Measurements from ENCODE around the gene TMEM191C. TPM values are rescaled to one million over a fixed set of nuclear protein-coding genes. Genes with fewer than 3 reads are reported as not detected.
"Not testable (repeated sequence)": the region's sequence is repeated elsewhere in the genome, so short reads cannot be mapped to it uniquely, and the experiment has no call there.

Gene TMEM191C
- total RNA-seq, 1 donor from 2014 or later, result not detected

DNA sequence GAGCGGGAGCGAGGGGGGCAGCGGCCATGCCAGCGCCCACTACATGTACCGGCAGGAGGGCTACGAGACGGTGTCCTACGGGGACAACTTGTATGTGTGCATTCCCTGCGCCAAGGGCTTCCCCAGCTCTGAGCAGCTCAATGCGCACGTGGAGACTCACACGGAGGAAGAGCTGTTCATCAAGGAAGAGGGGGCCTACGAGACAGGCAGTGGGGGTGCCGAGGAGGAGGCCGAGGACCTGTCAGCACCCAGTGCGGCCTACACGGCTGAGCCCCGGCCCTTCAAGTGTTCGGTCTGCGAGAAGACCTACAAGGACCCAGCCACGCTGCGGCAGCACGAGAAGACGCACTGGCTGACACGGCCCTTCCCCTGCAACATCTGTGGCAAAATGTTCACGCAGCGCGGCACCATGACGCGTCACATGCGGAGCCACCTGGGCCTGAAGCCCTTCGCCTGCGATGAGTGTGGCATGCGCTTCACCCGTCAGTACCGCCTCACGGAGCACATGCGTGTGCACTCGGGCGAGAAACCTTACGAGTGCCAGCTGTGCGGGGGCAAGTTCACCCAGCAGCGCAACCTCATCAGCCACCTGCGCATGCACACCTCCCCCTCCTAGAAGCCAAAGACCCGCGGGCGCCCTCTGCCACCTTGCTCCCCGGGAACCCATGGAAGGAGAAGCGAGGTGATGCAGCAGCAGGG is 20.9 kb upstream of the TMEM191C start:
- DNase-seq, result no peak

DNA sequence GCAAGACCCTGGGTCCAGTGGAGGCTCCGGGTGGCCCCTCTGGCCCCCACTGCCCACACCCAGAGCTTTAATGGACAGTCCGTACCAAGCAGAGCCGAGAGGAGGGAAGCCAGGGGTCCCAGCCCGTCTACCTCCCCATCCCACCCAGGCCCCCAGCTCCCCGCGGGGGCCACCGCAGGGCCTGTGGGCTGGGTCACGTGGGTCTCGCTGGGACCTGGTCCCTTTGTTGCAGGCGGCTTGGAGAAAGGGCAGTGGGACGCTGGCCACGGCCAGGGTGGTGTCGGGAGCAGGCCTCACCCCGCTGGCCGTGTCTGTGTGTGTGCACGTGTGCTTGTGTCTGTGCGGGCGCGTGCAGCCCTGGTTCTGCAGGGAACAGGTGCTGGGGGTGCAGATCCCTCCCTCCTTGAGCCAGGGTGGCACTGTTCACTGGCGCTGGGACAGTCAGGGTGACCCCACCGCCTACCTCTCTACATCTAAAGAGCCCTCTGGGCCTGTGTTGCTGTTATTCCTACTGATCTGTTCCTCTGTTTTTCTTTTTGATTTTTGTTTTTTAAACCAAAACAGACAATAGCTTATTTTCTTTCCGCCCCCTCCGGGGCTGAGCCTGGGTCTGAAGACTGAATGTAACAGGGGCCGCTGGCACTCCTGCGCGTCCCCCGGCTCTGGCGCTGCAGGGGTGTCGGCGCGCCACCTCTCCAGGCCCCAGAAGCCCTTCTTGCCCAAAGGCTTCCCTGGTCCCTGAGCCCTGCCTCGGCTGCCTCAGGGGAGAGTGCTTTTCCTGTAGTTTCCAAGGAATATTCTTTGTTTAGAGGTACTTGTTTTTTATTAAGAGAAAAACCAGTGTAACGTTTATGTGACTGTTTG is 20.1 kb upstream of the TMEM191C start:
- DNase-seq, result no peak

GRCh38 chr22:21447694-21448402 is 19.3 kb upstream of the TMEM191C start:
- no peak for DNase-seq

GRCh38 chr22:21448627-21449416 is 18.4 kb upstream of the TMEM191C start:
- no peak for DNase-seq

DNA sequence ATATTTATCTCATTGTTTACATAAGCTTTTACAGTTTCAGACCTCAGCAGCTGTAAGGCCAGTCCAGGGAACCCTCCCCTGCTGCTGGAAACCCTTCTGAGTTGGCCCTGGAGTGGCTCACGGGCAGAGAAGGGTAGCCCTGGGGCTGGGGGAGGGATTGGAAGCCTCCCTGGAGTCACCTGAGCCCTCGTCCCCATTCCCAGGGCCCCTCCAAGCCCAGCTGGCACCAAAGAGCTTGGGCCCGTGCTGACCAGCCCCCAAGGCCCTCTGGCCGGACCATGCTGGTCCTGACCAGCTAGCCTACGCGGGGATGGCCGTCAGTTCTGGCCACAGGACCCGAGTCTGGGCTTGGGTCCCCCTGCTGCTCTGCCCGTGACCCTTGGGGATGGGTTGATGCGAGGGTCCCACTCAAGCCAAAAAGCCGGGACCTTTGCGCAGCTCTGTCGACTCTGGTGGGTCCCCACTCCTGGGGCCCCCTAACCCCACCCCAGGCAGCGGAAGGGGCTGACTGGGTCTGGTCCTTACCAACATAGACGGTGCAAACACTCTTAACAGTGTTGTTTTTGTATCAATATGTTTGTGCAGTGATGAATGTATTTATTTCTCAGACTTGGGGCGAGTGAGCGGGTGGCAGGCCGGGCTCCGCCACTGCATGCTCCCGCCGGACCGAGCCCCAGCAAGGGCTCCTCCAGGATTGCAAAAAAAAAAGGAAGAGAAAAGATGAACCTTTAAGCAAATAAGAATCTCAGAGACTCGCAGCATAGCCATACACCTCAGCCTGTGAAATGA is 17.5 kb upstream of the TMEM191C start:
- DNase-seq, result no peak

DNA sequence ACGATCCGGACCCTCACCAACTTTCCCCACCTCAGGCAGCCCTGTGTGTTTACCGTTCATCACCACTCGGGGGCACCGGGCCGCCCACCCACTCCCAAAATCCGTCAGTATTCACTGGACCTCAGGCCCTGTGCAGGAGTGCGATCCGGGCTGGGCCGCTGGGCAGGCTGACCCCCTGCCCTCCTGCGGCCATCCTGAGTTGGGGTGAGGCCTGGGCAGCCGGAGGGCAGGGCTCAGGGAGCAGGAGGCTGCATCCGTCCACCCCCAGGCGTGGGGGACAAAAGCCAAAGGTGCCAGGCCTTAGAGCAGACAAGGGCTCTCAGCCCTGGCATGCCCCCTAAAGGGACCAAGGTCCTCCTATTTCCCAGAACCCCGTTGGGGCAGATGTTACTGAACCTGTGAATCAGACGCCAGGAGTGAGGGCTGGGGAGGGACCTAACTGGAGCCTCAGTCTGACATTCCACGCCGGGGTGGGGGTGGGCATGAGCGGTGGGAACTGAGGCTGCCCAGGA is 16.8 kb upstream of the TMEM191C start:
- no peak for DNase-seq

DNA sequence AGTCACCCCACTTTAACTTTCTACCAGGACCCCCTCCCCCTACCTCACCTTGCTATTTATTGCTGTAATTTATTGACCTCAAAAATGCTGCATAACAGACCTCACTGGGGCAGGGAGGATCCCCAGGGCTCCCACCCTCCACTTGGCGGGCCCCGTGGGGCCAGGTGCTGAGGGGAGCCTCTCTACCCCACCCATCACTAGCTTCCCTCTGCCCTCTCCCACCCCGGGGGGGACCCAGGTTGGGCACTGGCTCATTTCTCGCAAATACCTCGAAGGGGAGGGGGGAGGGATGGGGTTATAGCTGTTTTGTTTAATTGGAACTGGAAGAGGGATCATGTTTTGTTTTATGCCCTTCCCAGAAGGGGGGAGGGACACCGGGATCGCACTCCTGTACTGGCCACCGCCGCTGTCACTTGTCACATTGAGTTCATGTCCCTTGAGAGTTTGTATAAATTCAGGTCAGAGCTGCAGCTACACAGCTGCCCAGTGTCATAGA is 16.3 kb upstream of the TMEM191C start:
- DNase-seq, result no peak

- DNase-seq, result no peak
Measured at GRCh38 chr22:21451545-21452520, 15.4 kb upstream of the TMEM191C start.

- not testable (repeated sequence) for DNase-seq
Measured at GRCh38 chr22:21452666-21453065, 14.5 kb upstream of the TMEM191C start.

- DNase-seq, result not testable (repeated sequence)
Measured at GRCh38 chr22:21454998-21455333, 12.2 kb upstream of the TMEM191C start.

DNA sequence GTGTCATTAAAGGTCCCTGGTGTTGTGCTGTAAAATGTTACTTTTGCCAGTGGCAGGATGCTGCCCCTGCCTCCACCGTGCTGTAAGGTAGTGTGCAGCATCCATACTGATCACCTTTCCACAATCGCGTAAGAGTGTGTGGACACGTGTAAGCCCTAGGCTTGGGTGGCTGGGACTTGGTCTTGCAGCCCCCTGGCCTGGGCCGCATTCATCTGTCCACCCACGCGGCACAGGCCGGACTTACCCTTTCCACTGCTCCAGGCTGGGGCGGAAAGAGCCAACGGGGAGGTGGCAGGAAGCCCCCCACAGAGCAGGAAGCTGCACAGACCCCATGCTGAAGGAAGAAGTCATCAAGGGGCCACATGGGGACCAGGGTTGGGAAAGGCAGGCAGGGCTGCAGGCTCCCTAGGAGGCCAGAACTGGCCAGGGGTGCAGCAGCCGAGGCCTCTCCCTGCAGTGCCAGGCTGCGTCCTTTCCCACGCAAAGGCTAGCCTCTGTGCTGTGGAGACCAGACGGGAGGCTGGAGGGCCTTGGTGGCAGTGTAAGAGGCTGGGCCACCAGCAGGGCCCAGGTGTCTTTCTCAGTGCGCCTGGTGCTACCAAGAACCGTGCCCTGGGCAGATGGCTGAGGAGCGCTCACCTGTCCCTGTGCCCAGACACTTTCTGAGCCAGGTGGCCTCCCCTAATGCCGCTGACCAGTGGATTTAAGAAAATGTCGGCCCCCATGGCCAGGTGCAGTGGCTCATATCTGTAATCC is 11.7 kb upstream of the TMEM191C start:
- no peak for DNase-seq

- DNase-seq, result no peak
Measured at GRCh38 chr22:21457023-21457787, 10.0 kb upstream of the TMEM191C start.

- DNase-seq, result not testable (repeated sequence)
Measured at GRCh38 chr22:21462672-21463071, 4.5 kb upstream of the TMEM191C start.

GRCh38 chr22:21468194-21469096 is 1.3 kb downstream of the TMEM191C start:
- peak; percentile 75 for DNase-seq

- not testable (repeated sequence) for DNase-seq
Measured at GRCh38 chr22:21469097-21469994, 2.2 kb downstream of the TMEM191C start.

DNA sequence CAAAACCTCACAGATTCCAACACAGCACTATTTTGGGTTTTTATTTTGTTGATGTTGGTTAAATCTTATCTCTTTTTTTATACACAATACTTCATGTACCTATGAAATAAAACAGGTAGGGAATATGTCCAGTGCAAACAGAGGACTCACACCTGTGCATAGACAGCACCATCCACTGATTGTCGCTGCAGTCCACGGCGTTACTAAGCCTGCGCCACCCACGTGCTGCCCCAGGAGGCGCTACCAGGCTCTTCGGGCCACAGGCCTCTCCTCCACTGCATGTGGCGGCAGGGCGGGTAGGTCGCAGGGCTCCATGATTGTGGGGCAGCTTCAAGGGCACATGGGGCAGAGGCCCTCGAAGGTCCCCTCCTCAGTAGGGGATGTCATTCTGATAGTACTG is 5.8 kb downstream of the TMEM191C start:
- DNase-seq, result not testable (repeated sequence)

Data from tongue (tissue), 2 donors.